ENCODE data around the gene NRSN2.

NRSN2 gene

GRCh38 chr20:400454-401275, 53.8 kb downstream of the NRSN2 start:
- DNase-seq, result no peak

GRCh38 chr20:401682-402495, 55.0 kb downstream of the NRSN2 start:
- DNase-seq, result no peak

- DNase-seq, result no peak
Observed at GRCh38 chr20:402496-402885, 55.6 kb downstream of the NRSN2 start.

GRCh38 chr20:402898-403581, 56.1 kb downstream of the NRSN2 start:
- DNase-seq, result no peak

- DNase-seq, result no peak
Observed at GRCh38 chr20:403582-403957, 56.7 kb downstream of the NRSN2 start.

GRCh38 chr20:404088-404487, 57.2 kb downstream of the NRSN2 start:
- no peak for DNase-seq

Measured in SIG-M5 (cell line).